NT2/D1 (cell line): Measurements from ENCODE around the gene ONECUT2.
"Not testable (repeated sequence)": the region's sequence is repeated elsewhere in the genome, so short reads cannot be mapped to it uniquely, and the experiment has no call there.

Source experiments
- YY1 ChIP-seq: IDR thresholded peaks from 2 replicates; pipeline ENCODE4 v1.6.1; 2011; ENCODE audit not compliant: insufficient read length, insufficient read depth
- ZNF274 ChIP-seq: IDR thresholded peaks from 2 replicates; pipeline ENCODE4 v1.6.1; 2011; ENCODE audit warnings: mild to moderate bottlenecking, low read depth, low read length

DNA sequence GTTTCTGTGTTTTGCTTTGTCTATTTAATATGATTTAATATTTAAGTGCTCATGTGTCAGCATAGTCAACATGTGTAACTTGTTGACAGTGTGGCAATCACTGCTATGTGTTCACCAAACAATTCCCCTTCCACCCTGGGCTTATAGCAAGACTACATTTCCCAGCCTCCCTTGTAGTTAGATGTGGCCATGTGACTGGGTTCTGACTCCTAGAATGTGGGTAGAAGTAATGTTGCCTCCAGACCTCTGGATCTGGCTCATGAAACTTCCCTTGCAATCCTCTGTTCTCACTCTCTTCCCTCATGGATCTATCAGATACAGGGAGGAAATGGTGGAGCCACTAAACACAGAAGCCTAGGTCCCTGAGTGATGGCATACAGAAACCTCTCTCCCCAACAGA lies 87.2 kb downstream of the ONECUT2 start:
- TF ChIP-seq YY1, ZNF274: not testable (repeated sequence)
